IPS-18c (cell line): ENCODE measurements around the gene CNN1.

Source experiments
- H3K4me3 ChIP-seq: 2 replicates; pipeline ENCODE4 v1.7.0; 2013; ENCODE audit warnings: low read depth, mild to moderate bottlenecking, low read length, moderate library complexity; ENCODE audit not compliant: insufficient read depth
- H3K9me3 ChIP-seq: one replicate; pipeline ENCODE4 v1.6.1; 2013; ENCODE audit warnings: mild to moderate bottlenecking, low read length, moderate library complexity; ENCODE audit not compliant: control insufficient read depth, insufficient read depth

Gene CNN1

DNA sequence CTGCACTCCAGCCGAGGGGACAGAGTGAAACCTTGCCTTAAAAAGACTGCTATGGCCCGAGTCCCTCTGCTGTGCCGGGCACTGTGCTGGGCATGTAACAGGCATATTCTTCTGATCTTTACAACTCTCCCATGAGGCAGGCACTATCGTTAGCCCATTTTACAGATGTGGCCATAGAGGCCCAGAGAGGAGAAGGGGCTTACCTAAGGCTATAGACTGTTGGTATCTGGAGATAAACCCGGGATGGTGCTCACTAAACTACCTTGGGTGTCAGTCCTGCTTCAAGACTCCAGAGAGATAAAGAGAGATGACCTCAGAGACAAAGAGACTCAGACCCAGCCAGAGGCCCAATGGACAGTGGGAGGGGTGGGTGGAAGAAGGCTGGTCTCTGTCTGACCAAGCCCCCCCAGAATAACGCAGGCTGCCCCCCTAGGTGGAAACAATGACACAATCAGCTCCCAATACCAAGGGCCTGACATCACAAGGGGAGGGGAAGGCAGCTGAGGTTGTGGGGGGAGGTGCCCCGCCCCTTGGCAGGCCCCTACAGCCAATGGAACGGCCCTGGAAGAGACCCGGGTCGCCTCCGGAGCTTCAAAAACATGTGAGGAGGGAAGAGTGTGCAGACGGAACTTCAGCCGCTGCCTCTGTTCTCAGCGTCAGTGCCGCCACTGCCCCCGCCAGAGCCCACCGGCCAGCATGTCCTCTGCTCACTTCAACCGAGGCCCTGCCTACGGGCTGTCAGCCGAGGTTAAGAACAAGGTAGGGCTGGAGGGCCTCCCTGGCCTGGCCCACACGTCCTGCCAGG is at the start of gene CNN1:
Gene CNN1, plus strand, starts transcription at position 620 of the 805 bp plus-strand sequence. Its CDS starts 77 bp downstream, at position 697.
- peak within 1 kb of the TSS; percentile 49 for H3K4me3 ChIP-seq
- no peaks in the 10 kb centered on the region for H3K9me3 ChIP-seq

DNA sequence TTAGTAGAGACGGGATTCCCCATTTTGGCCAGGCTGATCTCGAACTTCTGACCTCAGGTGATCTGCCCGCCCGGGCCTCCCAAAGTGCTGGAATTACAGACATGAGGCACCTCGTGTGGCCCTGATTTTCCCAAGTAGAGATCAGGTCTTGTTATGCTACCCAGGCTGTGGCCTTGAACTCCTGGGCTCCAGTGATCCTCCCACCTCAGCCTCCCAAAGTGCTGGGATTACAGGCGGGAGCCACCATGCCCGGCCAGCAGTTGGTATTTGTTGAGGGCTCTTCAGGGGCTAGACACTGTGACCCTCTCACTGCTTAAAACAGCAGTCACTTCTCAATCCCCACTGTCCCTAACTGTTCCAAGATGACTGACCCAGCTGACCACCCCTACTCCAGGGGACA is 49.3 kb upstream of the CNN1 start:
- no peaks in the 10 kb centered on the region for H3K9me3 ChIP-seq
- H3K4me3 ChIP-seq: no peak overlapping the region

DNA sequence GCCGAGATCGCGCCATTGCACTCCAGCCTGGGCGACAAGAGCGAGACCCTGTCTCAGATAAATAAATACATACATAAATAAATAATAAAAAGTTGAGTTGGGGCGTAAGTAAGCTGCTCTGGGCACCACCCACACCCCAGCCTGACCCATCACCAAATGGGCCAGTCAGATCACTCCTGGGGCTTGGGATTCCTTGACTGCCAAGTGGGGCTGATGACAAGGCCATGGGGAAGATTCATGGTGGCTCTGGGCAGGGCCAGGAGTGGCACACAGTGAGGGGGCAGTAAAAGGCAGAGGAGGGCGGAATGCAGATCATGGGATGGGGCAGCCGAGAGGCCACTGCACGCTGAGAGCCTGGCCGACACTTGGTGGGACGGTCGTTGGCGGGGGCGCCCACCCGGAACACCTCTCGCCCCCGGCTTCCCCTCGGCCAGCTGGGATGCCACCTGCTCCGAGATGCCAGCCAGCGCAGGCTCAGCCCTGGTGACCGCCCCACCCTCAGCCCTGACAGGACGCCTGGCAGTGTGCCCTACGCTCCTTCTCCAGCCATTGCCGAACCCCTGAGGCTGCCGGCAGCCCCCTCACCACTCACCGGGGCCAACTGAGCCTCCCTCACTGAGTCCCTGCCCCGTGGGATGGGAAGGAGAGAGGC is 43.9 kb upstream of the CNN1 start:
- no peaks in the 10 kb centered on the region for H3K9me3 ChIP-seq
- no peak overlapping the region for H3K4me3 ChIP-seq

DNA sequence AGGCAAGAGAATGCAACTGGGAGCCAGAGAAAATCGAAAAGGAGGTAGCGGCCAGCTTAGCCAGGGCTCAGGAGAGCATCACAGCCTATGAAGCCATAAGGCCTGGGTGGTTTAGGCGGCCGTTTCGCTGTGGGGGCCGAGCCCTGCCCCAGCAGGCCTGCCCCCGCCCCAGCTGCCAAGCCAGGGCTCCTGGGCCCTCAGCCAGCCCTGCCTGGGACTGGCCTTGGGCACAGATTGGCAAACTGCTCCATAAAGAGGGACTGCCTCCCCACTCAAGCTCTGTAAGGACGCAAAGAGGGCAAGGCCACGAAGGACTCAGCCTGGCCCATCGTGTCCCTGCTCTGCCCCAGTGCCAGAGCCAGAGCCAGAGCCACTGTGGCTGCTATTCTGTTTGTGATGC is 43.2 kb upstream of the CNN1 start:
- Histone ChIP-seq H3K4me3 (no peak overlapping the region), H3K9me3 (no peaks in the 10 kb centered on the region)

DNA sequence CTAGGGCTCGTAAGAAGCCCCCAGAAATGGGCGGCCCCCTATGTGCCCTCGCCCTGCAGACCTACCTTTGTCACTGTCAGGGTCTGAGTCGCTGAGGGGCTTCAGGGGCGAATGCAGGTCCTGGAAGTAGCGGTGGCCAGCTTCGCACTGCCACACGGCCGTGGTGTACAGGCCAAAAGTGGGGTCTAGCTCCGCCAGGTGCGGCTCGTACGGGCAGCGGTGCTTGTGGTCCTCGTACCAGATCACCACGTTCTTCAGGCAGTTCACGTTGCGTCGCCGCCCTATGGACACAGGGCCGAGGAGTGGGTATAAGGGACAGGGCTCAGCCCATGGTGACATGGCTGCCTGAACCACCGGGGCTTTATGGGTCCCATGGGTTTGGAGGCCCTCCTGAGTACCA is 42.8 kb upstream of the CNN1 start:
- Histone ChIP-seq H3K9me3 (no peaks in the 10 kb centered on the region), H3K4me3 (no peak overlapping the region)

DNA sequence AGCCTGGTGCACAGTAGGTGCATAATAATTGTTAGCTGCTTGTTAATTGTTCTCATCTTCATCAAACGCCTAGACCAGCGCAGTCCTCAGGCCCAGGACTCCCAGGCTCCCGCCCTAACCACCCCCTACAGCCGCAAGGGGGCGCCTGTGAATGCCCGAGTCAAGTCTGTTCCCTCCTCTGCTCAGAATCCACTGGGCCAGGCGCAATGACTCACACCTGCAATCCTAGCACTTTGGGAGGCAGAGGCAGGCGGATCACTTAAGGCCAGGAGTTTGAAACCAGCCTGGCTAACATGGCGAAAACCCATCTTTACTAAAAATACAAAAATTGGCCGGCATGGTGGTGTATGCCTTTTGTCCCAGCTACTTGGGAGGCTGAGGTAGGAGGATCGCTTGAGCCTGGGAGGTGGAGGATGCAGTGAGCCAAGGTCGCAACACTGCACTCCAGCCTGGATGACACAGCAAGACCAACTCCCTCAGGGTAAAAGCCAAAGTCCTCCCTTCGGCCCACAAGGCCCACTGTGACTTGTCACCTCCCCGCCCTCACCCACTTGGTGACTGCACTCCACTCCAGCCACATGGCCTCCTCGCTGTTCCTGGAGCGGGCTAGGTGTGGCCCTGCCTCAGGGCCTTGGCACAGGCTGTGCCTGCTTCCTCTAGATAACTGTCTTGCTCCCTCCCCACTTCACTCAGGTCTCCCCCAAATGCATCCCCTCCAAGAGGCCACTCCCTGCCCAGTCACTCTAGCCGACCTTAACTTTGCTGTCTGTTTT is 42.1 kb upstream of the CNN1 start:
- no peaks in the 10 kb centered on the region for H3K9me3 ChIP-seq
- H3K4me3 ChIP-seq: no peak overlapping the region

DNA sequence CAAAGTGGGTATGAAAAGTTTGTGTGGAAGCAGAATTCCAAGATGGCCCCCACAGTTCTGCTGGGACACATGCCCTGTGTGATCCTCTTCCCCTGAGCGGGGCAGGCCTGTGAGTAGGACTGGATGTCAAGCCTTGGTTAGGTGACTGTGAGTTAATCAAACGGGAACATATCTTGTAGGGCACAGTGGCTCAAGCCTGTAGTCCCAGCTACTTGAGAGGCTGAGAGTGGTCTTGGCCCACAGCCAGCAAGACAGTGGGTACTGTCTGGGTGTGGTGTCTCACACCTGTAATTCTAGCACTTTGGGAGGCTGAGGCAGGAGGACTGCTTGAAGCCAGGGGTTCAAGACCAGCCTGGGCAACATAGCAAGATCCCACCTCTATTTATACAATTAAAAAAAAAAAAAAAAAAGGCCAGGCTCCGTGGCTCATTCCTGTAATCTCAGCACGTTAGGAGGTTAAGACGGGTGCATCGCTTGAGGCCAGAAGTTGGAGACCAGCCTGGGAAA is 39.4 kb upstream of the CNN1 start:
- no peaks in the 10 kb centered on the region for H3K9me3 ChIP-seq
- H3K4me3 ChIP-seq: no peak overlapping the region

DNA sequence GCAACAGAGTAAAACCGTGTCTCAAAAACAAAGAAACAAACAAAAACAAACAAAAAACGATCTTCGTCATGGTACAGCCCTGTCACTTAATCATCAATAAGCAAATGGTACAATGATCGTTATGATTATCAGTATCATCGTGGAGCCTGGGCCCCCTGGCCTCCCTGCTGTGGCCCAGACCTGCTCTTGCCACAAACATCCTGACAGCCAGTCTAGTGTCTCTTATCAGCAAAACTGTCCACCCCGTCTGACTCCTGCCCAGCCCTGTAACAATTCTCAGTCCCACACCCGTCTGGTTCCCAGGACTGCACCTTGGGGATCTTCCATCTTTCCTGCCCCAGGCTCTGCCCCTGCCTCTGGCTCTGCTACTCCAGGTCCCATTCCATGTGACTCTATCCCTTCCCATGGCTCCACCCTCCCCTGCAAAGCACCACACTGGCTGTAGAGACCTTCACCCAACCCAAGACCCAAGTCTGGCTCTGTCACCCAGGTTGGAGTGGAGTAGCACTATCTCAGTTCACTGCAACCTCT is 38.7 kb upstream of the CNN1 start:
- no peak overlapping the region for H3K4me3 ChIP-seq
- no peaks in the 10 kb centered on the region for H3K9me3 ChIP-seq

DNA sequence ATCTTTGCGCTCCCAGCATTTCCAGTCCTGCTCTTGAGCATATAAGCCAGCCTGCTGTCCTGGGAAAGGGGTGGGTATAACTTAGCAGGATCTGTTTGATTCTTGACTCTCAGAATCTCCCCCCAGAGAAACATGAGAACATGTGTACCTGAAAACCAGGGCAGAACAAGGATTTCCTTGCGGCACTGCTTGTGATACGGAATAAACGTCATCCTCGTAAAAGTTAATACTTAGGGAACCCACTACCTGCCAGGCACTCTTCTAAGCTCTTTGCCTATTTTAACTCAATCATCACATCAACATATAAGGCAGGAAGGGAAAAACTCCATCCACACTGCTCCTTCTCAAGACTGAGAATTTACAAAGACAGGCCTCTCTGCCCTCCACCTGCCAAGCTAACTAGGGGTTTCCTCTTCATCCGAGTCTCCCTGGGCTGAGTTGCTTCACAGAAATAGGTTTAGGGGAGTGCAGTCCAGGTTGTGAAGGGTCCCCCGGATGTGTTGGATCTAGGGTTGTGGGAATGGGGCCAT is 34.1 kb upstream of the CNN1 start:
- Histone ChIP-seq H3K9me3 (no peaks in the 10 kb centered on the region), H3K4me3 (peak overlapping the region; percentile 58)

DNA sequence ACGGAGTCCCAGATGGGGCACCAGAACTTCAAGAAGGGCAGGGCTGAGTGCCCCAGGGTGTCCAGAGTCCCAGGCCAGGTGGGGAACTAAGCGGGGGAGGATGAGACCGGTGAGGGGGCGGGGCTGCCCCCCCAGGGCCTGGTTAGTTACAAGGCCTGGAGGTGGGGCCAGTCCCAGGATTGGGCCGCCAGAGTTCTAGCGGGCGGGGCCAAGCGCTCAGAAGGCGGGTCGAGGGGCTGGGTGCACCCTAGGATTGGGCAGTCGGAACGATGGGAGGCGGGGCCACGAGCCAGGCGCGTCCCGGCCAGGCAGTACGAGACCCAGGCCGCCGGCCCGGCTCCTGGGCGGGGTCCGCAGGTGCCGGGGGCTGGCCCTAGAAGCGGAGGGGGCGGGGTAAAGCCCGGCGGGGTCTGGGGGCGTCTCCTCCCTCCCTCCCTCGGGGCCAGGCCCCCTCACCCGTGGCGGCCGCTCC is 33.6 kb upstream of the CNN1 start:
- peak overlapping the region; percentile 95 for H3K4me3 ChIP-seq
- no peaks in the 10 kb centered on the region for H3K9me3 ChIP-seq

DNA sequence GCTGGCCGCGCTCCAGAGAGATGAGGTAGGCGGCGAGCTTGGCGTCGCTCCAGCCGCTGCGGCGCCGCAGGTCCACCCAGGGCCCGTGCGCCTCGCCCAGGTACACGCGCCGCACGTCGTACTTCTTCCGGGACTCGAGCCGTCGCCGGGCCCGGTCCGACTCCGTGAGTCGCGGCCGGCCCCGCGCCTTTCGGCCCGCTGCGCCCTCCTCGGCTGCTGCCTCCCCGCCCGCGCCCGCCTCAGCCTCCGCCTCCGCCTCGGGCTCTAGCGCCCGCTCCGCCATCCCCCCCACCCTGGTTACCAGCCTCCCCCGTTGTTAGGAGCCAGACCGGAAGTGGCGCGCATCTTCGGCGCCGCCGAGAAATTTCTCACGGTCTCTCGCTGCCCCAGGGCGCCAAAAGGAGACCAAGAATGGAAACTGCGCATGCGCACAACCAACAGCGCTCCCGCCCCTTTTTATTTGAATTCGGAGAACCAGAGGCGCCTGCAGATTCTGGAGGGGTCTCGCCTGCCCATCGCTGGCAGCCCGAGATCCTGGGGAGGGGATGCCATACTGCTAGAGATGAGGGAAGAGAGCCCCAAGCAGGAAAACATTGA is 33.0 kb upstream of the CNN1 start, which contains the start of gene ZNF653:
Gene ZNF653, minus strand, starts transcription at position 336 of the 597 bp plus-strand sequence. Its CDS starts 53 bp downstream, at position 283.
- peak within 1 kb of the TSS; percentile 95 for H3K4me3 ChIP-seq
- no peaks in the 10 kb centered on the region for H3K9me3 ChIP-seq

DNA sequence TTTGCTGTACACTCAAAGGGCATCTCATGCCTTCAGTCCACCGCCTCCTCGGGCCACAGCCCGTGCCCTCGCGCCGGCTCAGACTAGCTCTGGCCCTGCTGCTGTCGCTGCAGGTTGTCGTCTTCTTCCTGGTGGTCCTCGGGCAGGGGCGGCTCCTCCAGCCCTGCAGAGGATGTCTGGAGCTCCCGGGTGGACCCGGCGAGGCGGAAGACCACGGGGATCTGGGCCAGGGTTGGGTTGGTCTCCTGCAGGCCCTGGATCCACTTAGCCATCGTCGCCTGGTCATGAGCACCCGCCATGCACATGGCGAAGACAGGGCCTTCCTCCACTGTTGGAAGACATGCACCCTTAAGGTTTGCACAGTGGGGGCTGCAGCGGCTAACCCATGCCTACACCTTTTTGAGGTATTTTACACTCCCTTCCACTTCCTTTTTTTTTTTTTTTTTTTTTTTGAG is 32.5 kb upstream of the CNN1 start:
- no peaks in the 10 kb centered on the region for H3K9me3 ChIP-seq

DNA sequence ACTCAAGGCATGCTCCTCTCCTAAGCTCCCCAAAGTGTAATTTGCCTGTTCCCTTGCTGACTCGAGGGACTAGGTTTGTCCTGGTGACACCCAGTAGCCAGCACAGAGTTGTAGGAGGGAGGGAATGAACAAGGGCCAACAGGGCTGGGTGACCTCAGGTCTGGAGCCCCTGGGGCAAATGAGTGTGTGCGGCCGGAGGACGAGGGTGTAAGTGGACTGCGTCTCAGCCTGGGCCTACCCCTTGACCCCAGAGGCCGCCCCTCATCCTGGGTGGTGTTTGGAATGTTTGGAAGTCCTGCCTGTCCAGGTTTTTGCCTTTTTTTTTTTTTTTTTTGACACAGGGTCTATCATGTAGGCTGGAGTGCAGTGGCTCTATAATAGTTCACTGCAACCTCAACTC is 31.7 kb upstream of the CNN1 start:
- Histone ChIP-seq H3K4me3 (no peak overlapping the region), H3K9me3 (no peaks in the 10 kb centered on the region)

More for the DNA sequence above, 32.5 kb upstream of the CNN1 start:
- peak overlapping the region; percentile 95 for H3K4me3 ChIP-seq

DNA sequence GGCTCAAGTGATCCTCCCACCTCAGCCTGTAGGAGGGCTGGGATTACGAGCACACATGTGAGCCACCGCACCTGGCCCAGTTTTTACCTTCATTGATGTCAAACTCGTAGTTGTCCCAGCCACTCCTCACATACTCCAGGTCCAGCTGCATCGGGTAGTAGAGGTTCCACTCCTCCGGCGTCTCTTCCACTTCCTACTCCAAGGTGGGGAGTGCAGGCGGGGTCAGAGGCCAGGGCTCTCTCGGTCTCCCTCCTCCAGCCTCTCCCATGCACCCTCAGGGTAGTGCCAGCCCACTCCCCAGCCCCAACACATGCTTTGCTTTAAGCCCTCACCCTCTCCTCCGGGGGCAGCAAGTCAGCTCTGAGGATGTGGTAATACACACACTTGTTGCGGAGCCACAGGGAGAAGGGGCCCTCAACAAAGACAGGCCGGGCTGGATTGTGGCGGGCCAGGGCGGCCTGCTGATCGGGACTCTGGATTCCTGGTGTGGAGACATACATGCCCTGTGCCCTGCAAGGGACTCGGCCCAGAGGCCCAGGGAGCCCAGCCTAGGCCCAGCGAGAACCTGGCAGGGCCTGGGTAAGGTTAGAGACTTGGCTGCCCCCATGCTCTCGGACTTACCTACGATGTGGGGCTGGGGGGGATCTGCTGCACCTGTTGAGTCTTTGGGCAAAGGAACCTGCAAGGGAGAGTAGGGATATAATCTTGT is 31.1 kb upstream of the CNN1 start:
- Histone ChIP-seq H3K9me3 (no peaks in the 10 kb centered on the region), H3K4me3 (no peak overlapping the region)

DNA sequence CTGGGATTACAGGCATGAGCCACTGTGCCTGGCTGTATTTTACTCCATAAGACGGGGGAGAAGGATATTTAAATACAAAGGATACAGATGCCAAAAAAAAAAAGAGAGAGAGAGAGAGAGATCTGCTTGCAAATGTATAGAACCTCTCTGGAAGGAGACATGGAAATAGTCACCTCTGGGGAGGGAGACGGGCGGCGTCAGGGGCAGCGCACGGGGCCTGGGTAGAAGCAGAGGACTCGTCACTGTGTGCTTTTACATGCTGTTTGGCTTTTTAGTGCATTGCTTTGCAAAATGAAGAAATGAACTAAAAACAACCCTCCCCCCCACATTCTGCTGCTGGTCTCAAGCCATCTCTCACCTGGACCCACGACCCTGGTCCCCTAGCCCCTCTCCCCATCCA is 28.2 kb upstream of the CNN1 start:
- Histone ChIP-seq H3K9me3 (no peaks in the 10 kb centered on the region), H3K4me3 (no peak overlapping the region)

DNA sequence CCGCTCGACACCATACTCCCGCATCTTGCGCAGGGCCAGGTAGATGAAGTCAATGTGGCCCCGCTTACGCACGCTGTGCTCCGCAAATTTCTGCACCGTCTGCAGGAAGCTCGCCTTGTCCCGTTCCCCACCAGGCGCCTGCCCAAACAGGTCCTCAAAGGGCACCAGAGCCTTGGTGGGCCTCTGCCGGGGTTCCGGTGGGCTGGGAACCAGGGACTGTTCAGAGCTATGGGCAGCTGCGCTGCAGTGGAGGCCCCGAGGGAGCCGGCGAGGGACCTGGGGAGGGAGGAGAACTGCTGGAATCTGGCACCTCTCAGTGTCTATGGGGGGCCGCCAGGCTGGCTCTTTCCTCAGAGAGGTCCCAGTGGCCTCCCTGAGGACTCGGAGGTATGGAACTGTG is 24.7 kb upstream of the CNN1 start:
- Histone ChIP-seq H3K4me3 (no peak overlapping the region), H3K9me3 (no peaks in the 10 kb centered on the region)
